ENCODE results near the gene BOC.

BOC gene

GRCh38 chr3:113228498-113229286 lies 17.3 kb downstream of the BOC start:
- TF ChIP-seq ZBTB7A (IDR thresholded peaks at IDR 0.05; ENCODE audit: low read depth) (no peak), EP300 (IDR thresholded peaks at IDR 0.05; ENCODE audit: borderline replicate concordance) (no peak), TAF1 (IDR thresholded peaks at IDR 0.05; ENCODE audit: low read depth) (no peak), EGR1 (IDR thresholded peaks at IDR 0.05) (no peak), CREB1 (IDR thresholded peaks at IDR 0.05; ENCODE audit: low read depth) (no peak), NFIC (IDR thresholded peaks at IDR 0.05) (no peak), CEBPB (IDR thresholded peaks at IDR 0.05) (no peak), USF1 (IDR thresholded peaks at IDR 0.05) (no peak), TEAD4 (IDR thresholded peaks at IDR 0.05) (no peak), YY1 (IDR thresholded peaks at IDR 0.05; ENCODE audit: low read depth) (no peak), RAD21 (IDR thresholded peaks at IDR 0.05; ENCODE audit: low read depth) (no peak), FOXM1 (IDR thresholded peaks at IDR 0.05; ENCODE audit: borderline replicate concordance, low read depth) (no peak), TCF12 (IDR thresholded peaks at IDR 0.05; ENCODE audit: low read depth) (no peak)
- TF ChIP-seq, protein P1, sequence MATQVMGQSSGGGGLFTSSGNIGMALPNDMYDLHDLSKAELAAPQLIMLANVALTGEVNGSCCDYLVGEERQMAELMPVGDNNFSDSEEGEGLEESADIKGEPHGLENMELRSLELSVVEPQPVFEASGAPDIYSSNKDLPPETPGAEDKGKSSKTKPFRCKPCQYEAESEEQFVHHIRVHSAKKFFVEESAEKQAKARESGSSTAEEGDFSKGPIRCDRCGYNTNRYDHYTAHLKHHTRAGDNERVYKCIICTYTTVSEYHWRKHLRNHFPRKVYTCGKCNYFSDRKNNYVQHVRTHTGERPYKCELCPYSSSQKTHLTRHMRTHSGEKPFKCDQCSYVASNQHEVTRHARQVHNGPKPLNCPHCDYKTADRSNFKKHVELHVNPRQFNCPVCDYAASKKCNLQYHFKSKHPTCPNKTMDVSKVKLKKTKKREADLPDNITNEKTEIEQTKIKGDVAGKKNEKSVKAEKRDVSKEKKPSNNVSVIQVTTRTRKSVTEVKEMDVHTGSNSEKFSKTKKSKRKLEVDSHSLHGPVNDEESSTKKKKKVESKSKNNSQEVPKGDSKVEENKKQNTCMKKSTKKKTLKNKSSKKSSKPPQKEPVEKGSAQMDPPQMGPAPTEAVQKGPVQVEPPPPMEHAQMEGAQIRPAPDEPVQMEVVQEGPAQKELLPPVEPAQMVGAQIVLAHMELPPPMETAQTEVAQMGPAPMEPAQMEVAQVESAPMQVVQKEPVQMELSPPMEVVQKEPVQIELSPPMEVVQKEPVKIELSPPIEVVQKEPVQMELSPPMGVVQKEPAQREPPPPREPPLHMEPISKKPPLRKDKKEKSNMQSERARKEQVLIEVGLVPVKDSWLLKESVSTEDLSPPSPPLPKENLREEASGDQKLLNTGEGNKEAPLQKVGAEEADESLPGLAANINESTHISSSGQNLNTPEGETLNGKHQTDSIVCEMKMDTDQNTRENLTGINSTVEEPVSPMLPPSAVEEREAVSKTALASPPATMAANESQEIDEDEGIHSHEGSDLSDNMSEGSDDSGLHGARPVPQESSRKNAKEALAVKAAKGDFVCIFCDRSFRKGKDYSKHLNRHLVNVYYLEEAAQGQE (IDR thresholded peaks at IDR 0.05; ENCODE audit: low read depth) = no peak
- TF ChIP-seq, protein P2, sequence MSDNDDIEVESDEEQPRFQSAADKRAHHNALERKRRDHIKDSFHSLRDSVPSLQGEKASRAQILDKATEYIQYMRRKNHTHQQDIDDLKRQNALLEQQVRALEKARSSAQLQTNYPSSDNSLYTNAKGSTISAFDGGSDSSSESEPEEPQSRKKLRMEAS (IDR thresholded peaks at IDR 0.05) = no peak

GRCh38 chr3:113231391-113231790 lies 20.0 kb downstream of the BOC start:
- TF ChIP-seq CREB1 (IDR thresholded peaks at IDR 0.05; ENCODE audit: low read depth) = no peak
- TF ChIP-seq USF1 (IDR thresholded peaks at IDR 0.05) = no peak
- no peak for TF ChIP-seq RAD21 (IDR thresholded peaks at IDR 0.05; ENCODE audit: low read depth)
- TF ChIP-seq ZBTB7A (IDR thresholded peaks at IDR 0.05; ENCODE audit: low read depth) = no peak

DNA sequence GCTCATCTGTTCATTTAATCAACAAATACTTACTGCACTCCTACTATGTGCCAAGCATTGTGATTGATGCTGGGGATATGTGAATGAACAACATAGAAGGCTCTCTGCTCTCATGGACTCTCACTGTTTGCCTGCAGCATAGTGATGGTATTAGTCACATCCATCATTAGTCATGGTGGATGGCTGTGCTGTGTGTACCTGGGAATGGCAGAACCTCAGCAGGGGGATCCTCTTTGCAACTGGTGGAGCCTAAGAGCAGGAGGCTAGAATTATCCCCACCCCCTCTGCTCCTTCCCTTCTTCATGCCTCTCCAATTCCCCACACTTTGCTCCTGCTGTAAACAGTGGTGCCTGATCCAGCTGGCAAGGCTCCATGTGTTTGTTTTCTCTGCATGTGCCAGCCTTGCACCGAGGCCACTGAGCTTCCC lies 20.5 kb downstream of the BOC start:
- TF ChIP-seq YY1 (IDR thresholded peaks at IDR 0.05; ENCODE audit: low read depth) (peak; percentile 71; the same call in 1 of the 2 replicates), TEAD4 (IDR thresholded peaks at IDR 0.05) (peak; percentile 83), ZBTB7A (IDR thresholded peaks at IDR 0.05; ENCODE audit: low read depth) (no peak), CEBPB (IDR thresholded peaks at IDR 0.05) (no peak), RAD21 (IDR thresholded peaks at IDR 0.05; ENCODE audit: low read depth) (no peak), CREB1 (IDR thresholded peaks at IDR 0.05; ENCODE audit: low read depth) (no peak), EGR1 (IDR thresholded peaks at IDR 0.05) (no peak), EP300 (IDR thresholded peaks at IDR 0.05; ENCODE audit: borderline replicate concordance) (peak; percentile 59; the same call in 1 of the 2 replicates), TAF1 (IDR thresholded peaks at IDR 0.05; ENCODE audit: low read depth) (no peak), USF1 (IDR thresholded peaks at IDR 0.05) (no peak), NFIC (IDR thresholded peaks at IDR 0.05) (peak; percentile 87), TCF12 (IDR thresholded peaks at IDR 0.05; ENCODE audit: low read depth) (peak; percentile 71; the same call in 1 of the 2 replicates), FOXM1 (IDR thresholded peaks at IDR 0.05; ENCODE audit: borderline replicate concordance, low read depth) (no peak)
- TF ChIP-seq, protein P1 (IDR thresholded peaks at IDR 0.05; ENCODE audit: low read depth) = no peak
- TF ChIP-seq, protein P2 (IDR thresholded peaks at IDR 0.05) = peak; percentile 80

DNA sequence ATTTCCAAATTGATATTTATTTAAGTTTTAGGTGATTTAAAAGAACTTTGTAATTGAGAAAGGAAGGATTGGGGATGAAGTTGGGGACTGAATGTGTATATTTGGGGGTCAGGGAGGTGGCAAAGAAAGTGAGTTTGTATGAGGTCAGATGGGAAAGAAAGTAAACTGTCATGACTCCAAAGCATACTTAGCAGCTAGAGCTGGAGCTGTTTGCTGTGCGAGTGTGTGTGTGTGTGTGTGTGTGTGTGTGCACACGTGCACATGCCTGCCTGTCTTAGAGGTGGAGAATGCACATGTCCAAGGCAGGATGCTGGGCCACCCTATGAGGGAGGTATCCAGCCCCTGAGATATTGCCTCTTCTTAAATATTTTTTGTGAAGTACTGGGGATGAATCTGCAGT lies 21.0 kb downstream of the BOC start:
- TF ChIP-seq YY1 (IDR thresholded peaks at IDR 0.05; ENCODE audit: low read depth) = no peak
- no peak for TF ChIP-seq CREB1 (IDR thresholded peaks at IDR 0.05; ENCODE audit: low read depth)
- TF ChIP-seq TAF1 (IDR thresholded peaks at IDR 0.05; ENCODE audit: low read depth) = no peak
- TF ChIP-seq USF1 (IDR thresholded peaks at IDR 0.05) = no peak
- TF ChIP-seq ZBTB7A (IDR thresholded peaks at IDR 0.05; ENCODE audit: low read depth) = no peak

DNA sequence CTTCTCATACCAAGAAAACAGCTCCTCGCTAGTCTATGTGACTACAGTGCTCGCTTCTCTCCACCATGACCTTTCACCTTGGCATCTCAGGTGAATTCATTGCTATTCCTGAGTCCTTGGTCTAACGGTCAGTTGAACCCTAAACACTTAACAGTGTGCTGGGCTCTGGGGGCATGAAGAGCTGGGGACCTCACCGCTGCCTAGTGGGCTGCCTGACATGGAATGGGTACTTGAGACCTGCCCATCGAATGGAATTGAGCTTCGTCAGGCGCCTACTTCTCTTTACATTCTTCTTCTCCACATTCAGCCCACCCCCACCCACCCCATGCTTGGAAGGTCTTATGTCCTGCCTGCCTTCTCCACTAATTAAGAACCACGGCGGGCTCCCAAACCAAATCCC lies 22.1 kb downstream of the BOC start:
- TF ChIP-seq FOXM1 (IDR thresholded peaks at IDR 0.05; ENCODE audit: borderline replicate concordance, low read depth) = no peak
- TF ChIP-seq RAD21 (IDR thresholded peaks at IDR 0.05; ENCODE audit: low read depth) = no peak
- no peak for TF ChIP-seq CREB1 (IDR thresholded peaks at IDR 0.05; ENCODE audit: low read depth)
- TF ChIP-seq, protein P1 (IDR thresholded peaks at IDR 0.05; ENCODE audit: low read depth) = no peak
- TF ChIP-seq CEBPB (IDR thresholded peaks at IDR 0.05) = no peak
- no peak for TF ChIP-seq NFIC (IDR thresholded peaks at IDR 0.05)
- TF ChIP-seq USF1 (IDR thresholded peaks at IDR 0.05) = no peak
- TF ChIP-seq TEAD4 (IDR thresholded peaks at IDR 0.05) = no peak
- TF ChIP-seq TAF1 (IDR thresholded peaks at IDR 0.05; ENCODE audit: low read depth) = no peak
